IPS-20b (cell line): ENCODE data around the gene FMN2.

ENCODE experiments used
- H3K27ac ChIP-seq: one replicate; pipeline ENCODE4 v1.5.1; 2013; ENCODE audit warnings: low read length
- H3K27me3 ChIP-seq: 2 replicates; pipeline ENCODE4 v1.6.1; 2013; ENCODE audit warnings: mild to moderate bottlenecking, low read length, inconsistent platforms; ENCODE audit not compliant: insufficient read depth
- H3K36me3 ChIP-seq: 2 replicates; pipeline ENCODE4 v1.6.1; 2013; ENCODE audit warnings: low read depth, mild to moderate bottlenecking, inconsistent platforms, low read length, moderate library complexity; ENCODE audit not compliant: insufficient read depth
- H3K4me1 ChIP-seq: 2 replicates; pipeline ENCODE4 v1.6.1; 2013; ENCODE audit warnings: mild to moderate bottlenecking, control low read depth, inconsistent platforms, low read length, moderate library complexity; ENCODE audit not compliant: insufficient read depth
- H3K4me3 ChIP-seq: 2 replicates; pipeline ENCODE4 v1.5.1; 2013; ENCODE audit warnings: mild to moderate bottlenecking, low read length, inconsistent platforms
- H3K9ac ChIP-seq: 2 replicates; pipeline ENCODE4 v1.6.1; 2013; ENCODE audit warnings: low read depth, mild to moderate bottlenecking, inconsistent platforms, low read length, moderate library complexity
- H3K9me3 ChIP-seq: 2 replicates; pipeline ENCODE4 v1.6.1; 2013; ENCODE audit warnings: mild to moderate bottlenecking, low read depth, low read length, inconsistent platforms; ENCODE audit not compliant: insufficient read depth

The FMN2 gene

DNA sequence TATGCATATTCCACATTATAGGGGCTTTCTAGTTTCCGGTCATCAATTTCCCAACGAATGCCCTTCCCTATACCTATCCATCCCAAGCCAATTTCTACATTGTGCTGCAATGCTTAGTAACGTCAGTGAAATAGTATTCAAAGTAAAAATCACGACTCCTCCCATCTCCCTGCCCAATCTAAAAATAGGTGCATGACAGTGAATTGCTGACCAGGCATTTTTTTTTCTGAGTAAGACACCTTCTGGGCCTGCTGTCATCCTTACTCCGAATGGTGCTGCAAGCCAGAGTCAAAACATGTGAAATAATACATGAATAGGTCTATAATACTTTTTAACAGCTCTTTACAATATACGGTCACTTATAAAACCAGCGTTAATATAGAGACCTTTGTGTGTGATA is 400.1 kb downstream of the FMN2 start:
- Histone ChIP-seq H3K27me3 (peaks cover 9% of the 10 kb centered on the region; the same call in 1 of the 2 replicates), H3K9me3 (no peaks in the 10 kb centered on the region), H3K4me1 (peaks cover 10% of the 10 kb centered on the region), H3K36me3 (no peaks in the 10 kb centered on the region), H3K4me3 (no peak overlapping the region), H3K9ac (no peak overlapping the region), H3K27ac (no peak overlapping the region)

DNA sequence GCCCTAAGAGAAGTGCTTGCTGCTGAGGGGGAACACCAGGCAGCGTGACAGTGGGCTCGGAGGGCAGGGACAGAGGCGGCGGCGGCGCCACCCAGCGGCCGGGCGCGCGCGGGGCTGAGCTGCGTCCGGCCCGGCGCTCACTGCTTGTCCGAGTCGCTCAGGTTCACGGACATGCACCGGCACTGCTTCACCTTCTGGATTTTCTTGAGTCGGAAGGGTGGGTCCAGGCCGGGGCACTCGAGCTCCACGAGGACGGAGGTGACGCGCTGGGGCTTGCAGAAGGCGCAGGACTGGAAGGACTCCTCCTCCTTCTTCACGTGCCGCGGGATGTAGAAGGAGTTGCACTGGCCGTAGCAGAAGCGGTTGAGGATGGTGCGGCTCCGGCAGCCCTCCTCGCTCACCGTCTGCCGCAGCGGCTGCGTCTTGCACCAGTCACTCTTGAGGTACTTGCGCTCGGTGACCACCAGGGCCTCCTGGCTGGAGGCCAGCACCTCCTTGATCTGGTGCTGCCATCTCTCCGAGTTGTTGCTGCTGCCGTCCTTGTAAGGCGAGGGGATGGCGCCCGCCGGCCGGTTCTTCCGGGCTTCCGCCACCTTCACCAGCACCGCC is 401.3 kb downstream of the FMN2 start:
- Histone ChIP-seq H3K4me3 (no peak overlapping the region), H3K27me3 (peaks cover 9% of the 10 kb centered on the region; the same call in 1 of the 2 replicates), H3K9ac (no peak overlapping the region)

DNA sequence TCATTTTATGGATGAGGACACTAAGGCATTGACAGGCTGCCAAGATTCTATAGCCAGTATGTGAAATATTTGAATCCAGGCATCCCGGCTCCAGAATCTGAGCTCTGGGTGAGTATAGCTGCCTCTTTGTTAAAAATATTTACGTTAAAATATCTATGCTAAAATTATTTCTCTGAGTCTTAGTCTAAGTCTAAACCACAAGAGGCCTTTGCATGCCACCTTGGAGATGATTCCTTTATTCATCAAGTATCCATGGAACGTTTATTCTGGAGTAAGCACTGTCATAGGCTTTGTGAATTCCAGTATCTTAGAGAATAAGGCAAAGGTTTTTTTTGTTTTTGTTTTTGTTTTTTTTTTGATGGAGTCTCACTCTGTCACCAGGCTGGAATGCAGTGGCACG is 403.9 kb downstream of the FMN2 start:
- Histone ChIP-seq H3K4me1 (peaks cover 13% of the 10 kb centered on the region), H3K36me3 (no peaks in the 10 kb centered on the region), H3K27me3 (peaks cover 8% of the 10 kb centered on the region; the same call in 1 of the 2 replicates), H3K9ac (no peak overlapping the region), H3K9me3 (no peaks in the 10 kb centered on the region), H3K27ac (no peak overlapping the region), H3K4me3 (no peak overlapping the region)

More for the DNA sequence above, 401.3 kb downstream of the FMN2 start:
- H3K36me3 ChIP-seq, result no peaks in the 10 kb centered on the region
- H3K27ac ChIP-seq, result no peak overlapping the region
- H3K9me3 ChIP-seq, result no peaks in the 10 kb centered on the region
- peaks cover 10% of the 10 kb centered on the region for H3K4me1 ChIP-seq

DNA sequence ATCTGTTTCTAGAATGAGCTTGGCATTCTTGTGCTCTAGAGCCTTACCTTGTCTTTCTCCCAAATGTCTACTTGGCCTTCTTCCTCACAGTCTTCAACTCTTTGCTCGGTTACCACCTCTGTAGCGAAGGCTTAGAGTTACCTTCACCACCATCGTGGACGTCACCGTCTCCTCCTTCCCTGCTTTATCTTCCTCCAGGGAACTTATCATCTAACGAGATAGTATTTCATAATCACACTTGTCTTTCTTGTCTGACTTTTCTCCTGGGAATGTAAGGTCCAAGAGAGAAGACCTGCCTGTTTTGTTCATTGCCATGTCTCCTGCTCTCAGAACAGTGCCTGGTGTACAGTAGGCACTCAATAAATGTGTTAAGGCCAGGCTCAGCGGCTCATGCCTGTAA is 404.7 kb downstream of the FMN2 start:
- Histone ChIP-seq H3K4me3 (no peak overlapping the region), H3K9ac (no peak overlapping the region), H3K27ac (no peak overlapping the region), H3K9me3 (no peaks in the 10 kb centered on the region), H3K4me1 (peaks cover 6% of the 10 kb centered on the region), H3K27me3 (peaks cover under 1% of the 10 kb centered on the region; the same call in 1 of the 2 replicates), H3K36me3 (no peaks in the 10 kb centered on the region)

- H3K9ac ChIP-seq, result no peak overlapping the region
- no peaks in the 10 kb centered on the region for H3K36me3 ChIP-seq
- 0 out of 2 replicates have a peak, but pooled peaks cover 5% of the 10 kb centered on the region for H3K4me1 ChIP-seq
- no peaks in the 10 kb centered on the region for H3K27me3 ChIP-seq
- H3K27ac ChIP-seq, result no peak overlapping the region
- H3K4me3 ChIP-seq, result no peak overlapping the region
- no peaks in the 10 kb centered on the region for H3K9me3 ChIP-seq
These were observed 405.3 kb downstream of the FMN2 start for GRCh38 chr1:240496941-240497340.

- Histone ChIP-seq H3K27me3 (no peaks in the 10 kb centered on the region), H3K9ac (no peak overlapping the region), H3K36me3 (no peaks in the 10 kb centered on the region), H3K4me3 (no peak overlapping the region), H3K27ac (no peak overlapping the region), H3K4me1 (0 out of 2 replicates have a peak, but pooled peaks cover 5% of the 10 kb centered on the region), H3K9me3 (no peaks in the 10 kb centered on the region)
These were observed 406.2 kb downstream of the FMN2 start for GRCh38 chr1:240497908-240498307.

DNA sequence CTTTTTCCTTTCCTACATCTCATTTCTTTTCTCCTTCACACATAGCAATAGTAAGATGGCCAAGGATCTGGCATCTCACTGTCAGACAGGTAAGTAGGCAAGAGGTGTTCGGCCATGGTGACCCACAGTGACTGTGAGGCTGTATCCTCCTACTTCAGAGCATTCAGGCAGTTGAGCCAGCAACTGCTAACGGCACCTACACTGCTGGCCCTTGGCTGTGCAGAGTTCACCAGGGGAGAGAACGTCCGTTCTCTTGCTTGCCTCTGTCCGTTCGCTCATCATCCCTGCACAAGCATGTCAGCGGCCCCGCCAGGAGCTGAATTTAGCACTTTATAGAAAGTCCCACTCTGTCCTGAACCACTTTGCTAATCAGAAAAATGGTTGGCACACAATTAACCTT is 406.7 kb downstream of the FMN2 start:
- Histone ChIP-seq H3K36me3 (no peaks in the 10 kb centered on the region), H3K9ac (no peak overlapping the region), H3K4me1 (0 out of 2 replicates have a peak, but pooled peaks cover 5% of the 10 kb centered on the region), H3K9me3 (no peaks in the 10 kb centered on the region), H3K27ac (no peak overlapping the region), H3K4me3 (no peak overlapping the region), H3K27me3 (no peaks in the 10 kb centered on the region)

DNA sequence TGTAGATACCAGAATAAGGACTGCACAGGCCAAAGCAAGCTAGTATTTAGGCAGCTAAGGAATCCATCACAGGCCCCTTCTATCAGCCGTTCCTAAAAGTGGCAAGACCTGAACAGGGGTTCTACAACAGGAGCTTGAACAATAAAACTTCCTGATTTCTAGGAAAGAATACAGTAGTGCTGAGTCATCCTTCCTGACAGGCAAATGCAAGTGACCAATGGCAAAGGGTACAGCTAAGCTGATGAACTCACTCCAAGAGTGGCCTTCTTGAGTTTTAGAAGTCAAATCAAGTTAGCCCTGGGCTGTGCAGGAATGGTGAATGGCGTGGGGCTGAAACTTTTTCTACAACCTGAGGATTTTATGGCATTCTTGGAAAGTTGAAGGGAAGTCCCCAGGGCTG is 407.3 kb downstream of the FMN2 start:
- Histone ChIP-seq H3K27ac (no peak overlapping the region), H3K9me3 (no peaks in the 10 kb centered on the region), H3K9ac (no peak overlapping the region), H3K4me3 (no peak overlapping the region), H3K27me3 (no peaks in the 10 kb centered on the region), H3K4me1 (0 out of 2 replicates have a peak, but pooled peaks cover 5% of the 10 kb centered on the region), H3K36me3 (no peaks in the 10 kb centered on the region)

- no peaks in the 10 kb centered on the region for H3K9me3 ChIP-seq
- H3K9ac ChIP-seq, result no peak overlapping the region
- H3K27ac ChIP-seq, result no peak overlapping the region
- no peak overlapping the region for H3K4me3 ChIP-seq
- H3K36me3 ChIP-seq, result no peaks in the 10 kb centered on the region
- 0 out of 2 replicates have a peak, but pooled peaks cover 5% of the 10 kb centered on the region for H3K4me1 ChIP-seq
- H3K27me3 ChIP-seq, result no peaks in the 10 kb centered on the region
These were observed 409.0 kb downstream of the FMN2 start for GRCh38 chr1:240500647-240501046.

GRCh38 chr1:240501115-240501514 is 409.4 kb downstream of the FMN2 start:
- Histone ChIP-seq H3K4me1 (0 out of 2 replicates have a peak, but pooled peaks cover 5% of the 10 kb centered on the region), H3K27ac (no peak overlapping the region), H3K9ac (no peak overlapping the region), H3K27me3 (no peaks in the 10 kb centered on the region), H3K4me3 (no peak overlapping the region), H3K9me3 (no peaks in the 10 kb centered on the region), H3K36me3 (no peaks in the 10 kb centered on the region)

GRCh38 chr1:240503036-240503435 is 411.4 kb downstream of the FMN2 start:
- Histone ChIP-seq H3K9ac (no peak overlapping the region), H3K27me3 (no peaks in the 10 kb centered on the region), H3K36me3 (no peaks in the 10 kb centered on the region), H3K4me3 (no peak overlapping the region), H3K9me3 (no peaks in the 10 kb centered on the region), H3K27ac (no peak overlapping the region), H3K4me1 (0 out of 2 replicates have a peak, but pooled peaks cover 5% of the 10 kb centered on the region)

GRCh38 chr1:240503558-240503957 is 411.9 kb downstream of the FMN2 start:
- Histone ChIP-seq H3K4me3 (no peak overlapping the region), H3K9ac (no peak overlapping the region), H3K27me3 (no peaks in the 10 kb centered on the region), H3K9me3 (no peaks in the 10 kb centered on the region), H3K27ac (no peak overlapping the region), H3K36me3 (no peaks in the 10 kb centered on the region), H3K4me1 (0 out of 2 replicates have a peak, but pooled peaks cover 5% of the 10 kb centered on the region)
